ENCODE results near the gene PSME1.

Gene PSME1

GRCh38 chr14:24177891-24178290, 41.9 kb downstream of the PSME1 start:
- no peak for DNase-seq

DNA sequence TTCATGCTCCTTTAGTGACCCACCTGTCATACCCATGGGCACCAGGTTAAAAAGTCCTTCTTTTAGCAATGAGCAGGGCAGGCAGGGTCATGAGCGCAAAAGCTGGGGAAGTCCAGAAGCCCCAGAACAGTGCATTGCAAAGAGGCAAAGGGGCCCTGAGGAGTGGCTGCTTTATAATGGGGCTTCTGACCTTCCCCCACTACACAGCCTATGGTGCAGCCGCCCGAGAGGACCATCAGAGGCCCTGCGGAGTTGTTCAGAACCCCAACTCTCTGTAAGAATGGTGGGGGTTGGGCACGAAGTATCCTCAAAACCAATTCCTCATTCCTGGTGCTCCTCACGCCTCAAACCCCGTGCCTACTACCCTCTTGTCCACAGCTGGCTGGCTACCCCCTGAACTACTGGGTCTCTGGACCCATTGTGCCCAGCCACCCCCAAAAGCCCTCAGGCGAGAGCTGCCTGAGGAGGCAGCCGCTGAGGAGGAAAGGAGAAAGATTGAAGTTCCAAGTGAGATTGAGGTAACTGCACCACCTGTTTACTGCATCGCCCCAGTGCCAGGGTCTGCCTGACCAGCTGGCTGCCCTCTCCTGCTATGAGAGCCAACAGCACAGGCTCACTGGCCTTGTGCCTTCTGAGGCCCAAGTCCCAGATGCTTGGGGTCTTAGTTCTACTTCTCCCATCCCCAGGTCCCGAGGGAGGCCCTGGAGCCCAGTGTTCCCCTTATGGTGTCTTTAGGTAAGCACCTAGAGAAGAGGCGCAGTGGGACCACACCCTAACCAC, 42.6 kb downstream of the PSME1 start:
- DNase-seq: no peak

DNA sequence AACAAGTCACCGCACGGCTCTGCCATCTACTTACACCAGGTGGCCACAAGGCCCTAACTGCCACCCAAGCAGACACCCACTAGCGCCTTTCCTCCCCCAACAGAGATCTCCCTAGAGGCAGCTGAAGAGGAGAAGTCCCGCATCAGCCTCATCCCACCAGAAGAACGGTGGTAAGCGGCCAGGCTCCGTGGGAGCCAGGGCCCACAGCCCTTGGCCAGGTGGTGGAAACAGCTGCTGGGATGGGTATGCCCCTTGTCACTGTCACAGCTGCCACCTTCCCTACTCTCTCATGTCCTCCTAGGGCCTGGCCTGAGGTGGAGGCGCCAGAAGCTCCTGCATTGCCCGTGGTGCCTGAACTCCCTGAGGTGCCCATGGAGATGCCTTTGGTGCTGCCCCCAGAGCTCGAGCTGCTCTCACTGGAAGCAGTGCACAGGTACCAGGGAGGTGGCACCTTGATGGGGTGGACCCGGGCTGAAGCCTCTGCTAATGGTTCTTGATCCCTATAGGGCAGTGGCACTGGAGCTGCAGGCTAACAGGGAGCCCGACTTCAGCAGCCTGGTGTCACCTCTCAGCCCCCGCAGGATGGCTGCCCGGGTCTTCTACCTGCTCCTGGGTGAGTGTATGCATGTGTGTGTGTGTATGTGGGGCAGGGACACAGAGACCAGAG, 43.4 kb downstream of the PSME1 start:
- no peak for DNase-seq

DNA sequence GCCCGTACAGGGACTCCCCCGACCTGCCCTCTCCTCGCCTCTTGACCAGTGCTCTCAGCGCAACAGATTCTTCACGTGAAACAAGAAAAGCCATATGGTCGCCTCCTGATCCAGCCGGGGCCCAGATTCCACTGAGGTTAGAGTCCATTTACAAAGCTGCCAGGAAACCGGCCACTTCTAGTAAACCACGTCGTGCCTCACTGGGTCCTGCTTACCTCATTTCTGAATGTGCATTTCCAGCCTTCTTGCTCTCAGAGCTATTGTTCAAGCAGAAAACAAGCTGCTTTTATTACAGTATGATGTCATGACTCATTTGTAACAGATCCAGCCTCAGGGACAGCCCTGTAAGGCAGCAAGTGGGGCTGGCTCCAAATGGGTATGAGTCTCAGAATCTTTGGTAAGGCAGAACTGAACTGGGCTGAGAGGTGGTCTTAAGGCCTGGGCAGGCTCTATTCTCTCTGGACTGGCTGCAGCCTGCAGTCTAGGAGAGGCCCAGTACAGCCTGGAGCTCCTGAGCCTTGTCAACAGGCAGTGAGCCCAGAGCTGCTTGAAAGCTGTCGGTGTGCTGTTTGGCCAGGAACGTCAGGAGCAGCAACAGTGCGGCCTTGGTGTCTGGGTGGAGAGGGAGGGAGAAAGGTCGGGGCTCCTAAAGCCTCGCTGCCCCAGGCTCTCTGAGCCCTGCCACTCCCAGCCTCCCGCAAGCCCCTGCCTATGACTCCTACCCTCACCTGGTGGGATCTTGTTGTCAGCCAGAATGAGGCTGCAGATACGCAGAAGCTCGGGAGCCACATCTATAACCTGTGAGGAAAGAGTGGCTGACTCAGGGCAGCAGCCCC, 44.2 kb downstream of the PSME1 start:
- DNase-seq: no peak

DNA sequence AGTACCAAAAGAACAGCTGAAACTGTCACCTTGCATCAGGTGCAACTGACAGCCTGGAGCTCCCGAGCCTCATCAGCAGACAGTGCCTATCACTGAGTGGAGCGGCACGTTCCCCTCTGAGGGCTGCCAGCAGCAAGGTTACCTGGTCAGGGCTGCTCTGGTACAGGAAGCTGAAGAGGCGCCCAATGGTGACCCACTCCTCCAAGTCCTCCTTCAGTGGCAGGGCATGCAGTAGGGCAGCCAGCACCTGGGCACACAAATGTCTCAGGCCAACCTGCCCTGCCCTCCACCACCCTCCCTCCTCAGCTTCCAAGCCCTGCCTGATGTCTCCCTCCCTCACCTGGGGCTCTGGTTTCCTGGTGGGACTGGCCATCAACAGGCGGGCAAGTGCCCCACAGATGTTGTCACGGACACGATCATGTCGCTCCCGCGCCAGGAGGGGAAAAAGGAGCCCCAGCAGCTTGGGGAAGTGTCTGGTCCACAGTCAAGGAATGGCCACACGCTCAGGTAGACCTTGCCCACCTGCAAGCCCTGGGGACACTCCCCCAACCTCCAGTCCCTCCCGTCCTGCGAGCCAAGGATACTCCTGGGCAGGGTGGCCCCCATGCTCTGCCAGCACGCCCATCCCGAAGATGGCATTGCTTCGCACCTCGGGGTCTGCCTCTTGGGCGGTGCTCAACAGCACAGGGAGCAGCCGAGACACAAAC, 45.5 kb downstream of the PSME1 start:
- DNase-seq: no peak

GRCh38 chr14:24182110-24182882, 46.3 kb downstream of the PSME1 start:
- no peak for DNase-seq

DNA sequence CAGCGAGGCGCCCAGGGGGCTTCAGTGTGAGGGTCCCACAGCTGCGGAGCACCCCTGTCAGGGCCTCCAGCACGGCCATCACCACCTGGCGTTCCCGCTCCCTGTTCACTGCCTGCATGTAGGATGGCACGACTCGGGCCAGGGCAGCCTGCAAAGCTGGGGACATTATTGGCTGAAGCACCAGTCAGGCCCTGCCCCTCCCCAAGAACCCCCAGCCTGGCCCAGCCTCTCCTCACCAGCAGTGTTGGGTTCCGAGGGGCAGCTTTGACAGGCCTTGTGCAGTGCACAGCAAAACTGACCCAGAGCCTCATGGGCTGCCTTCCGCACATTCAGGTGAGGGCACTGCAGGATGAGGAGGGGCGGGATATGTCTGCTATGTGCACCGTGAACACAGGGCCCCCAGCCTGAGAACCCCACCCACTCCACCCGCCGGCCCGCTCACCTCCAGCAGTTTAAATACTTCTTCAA, 47.1 kb downstream of the PSME1 start:
- no peak for DNase-seq

DNA sequence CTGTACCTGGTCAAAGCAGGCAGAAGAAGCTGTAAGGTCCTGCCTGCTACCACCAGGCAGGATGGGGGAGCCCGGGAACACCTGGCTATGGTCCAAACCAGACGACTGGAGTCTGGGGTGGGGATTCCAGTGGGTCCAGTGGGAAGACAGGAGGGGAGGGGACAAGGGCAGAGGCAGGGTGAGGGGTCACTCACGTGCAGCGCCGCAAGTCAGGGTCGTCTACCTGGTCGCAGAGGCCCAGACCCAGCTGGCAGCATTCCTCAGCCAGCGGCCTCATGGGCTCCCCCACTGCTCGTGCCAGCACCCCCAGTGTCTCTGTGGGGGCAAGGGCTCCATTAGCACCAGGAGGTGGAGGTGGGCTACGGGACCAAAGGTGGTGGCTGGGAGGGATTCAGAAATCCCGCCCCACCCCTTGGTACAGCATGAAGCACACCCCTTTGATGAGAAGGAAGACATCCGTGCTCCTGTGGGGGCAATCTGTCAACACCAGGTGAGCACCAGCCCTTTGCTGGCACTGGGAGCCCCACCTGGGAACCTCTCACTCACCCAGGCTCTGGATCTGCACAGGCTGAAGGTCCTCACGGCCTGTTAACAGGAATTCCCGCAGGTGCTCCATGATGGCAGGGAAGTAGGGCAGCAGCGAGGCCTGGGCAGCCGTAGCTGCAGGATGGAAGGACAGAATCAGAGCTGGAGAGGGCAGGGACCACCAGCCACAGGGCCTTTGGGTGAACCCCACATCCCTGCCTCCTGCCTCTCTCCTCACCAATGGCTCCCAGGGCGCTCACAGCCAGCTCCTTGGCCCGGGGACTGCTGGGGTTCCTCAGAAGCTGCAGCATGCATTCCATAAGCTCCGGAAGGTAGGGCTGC, 48.3 kb downstream of the PSME1 start:
- DNase-seq: no peak

DNA sequence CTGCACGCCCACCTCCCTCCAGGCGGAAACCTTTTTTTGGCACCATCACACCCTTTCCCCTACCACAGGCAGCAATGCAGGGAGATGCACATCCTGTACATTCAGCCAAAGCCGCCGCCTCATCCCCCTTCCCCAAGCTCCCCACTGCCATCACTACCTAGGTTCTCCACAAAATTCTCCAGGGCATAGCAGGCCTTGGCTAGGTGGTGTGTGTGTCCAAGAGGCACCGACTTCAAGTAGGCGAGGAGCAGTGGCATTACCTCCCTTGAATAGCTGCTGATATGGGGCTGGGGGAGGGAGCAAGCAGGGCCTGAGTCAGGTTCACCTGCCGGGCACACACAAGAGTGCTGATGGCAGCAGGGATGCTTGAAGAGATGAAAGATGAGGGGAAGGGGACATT, 49.0 kb downstream of the PSME1 start:
- DNase-seq: no peak

DNA sequence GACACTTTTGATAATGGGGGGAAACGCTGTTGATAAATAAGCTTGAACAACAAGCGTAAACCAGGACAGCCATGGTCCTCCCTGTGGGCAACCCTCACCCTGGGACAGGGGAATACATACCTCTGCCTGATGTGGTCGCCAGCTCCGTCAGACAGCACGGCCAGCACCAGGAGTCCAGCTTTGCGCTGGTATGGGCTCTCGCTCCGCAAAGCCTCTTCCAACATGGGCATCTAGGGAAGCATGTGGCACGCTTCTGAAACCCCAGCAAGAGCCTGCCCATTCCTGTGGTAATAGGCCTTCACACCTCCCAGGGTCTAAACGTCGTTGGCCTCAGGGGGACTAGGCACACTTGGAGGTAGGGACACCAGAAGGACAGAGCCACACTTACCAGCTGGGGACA, 49.7 kb downstream of the PSME1 start:
- no peak for DNase-seq

GRCh38 chr14:24186831-24187538, 51.0 kb downstream of the PSME1 start:
- no peak for DNase-seq

DNA sequence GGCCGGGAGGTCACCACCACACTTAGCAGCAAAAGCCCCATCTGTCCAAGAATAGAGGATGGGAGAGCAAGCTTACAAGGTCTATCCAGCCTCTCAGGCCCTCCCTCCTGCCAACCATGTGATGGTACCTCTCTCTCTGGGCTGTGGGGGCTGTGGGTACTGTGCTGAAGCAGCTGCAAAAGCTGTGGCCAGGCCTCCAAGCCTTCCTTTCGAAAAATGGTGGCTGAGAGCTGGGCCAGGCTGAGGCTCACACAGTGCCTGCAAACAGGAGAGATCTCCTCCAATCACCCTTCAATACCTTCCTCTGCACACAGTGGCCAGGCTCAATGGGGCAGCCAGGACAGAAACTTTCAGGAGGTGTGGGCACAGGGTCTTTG, 51.5 kb downstream of the PSME1 start:
- DNase-seq: no peak
